ENCODE measurements around the gene FOXC1. TPM values are rescaled to one million over a fixed set of nuclear protein-coding genes. Genes with fewer than 3 reads are reported as not detected.

FOXC1 gene
- total RNA-seq, 1 experiment from 2014 or later = 40.7 TPM

DNA sequence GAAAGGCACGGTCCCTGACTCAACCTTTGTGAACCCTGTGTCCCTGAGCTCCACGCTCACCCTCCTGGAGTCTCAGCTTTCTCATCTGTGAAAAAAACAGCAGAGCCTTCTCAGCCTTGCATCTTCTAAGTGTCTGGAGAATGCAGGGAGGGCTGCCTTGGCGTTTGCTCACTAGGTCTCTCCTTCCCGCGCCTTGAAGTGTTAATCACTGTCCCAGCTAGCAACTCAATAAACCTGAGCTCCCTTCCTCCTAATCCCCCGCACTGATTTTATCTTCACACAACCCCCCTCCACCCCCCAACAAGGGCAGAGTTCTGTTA, 34.9 kb upstream of the FOXC1 start:
- Histone ChIP-seq H4K20me1 (ENCODE audit: insufficient read depth) (no peaks in the 10 kb centered on the region), H3K9me2 (ENCODE audit: insufficient read depth) (no peaks in the 10 kb centered on the region), H3K79me2 (ENCODE audit: insufficient read depth, low read length) (no peaks in the 10 kb centered on the region), H3K4me2 (ENCODE audit: low read length) (no peak overlapping the region), H3K36me3 (ENCODE audit: control insufficient read depth in 1 of 2, insufficient read depth in 2 of 2, low read length in 2 of 2) (no peaks in the 10 kb centered on the region), H3K4me1 (ENCODE audit: control insufficient read depth in 1 of 2, insufficient read depth in 2 of 2, low read length in 2 of 2) (no peaks in the 10 kb centered on the region), H3K9me3 (ENCODE audit: control insufficient read depth in 1 of 2, insufficient read depth in 1 of 2, low read depth in 1 of 2, low read length in 2 of 2) (no peaks in the 10 kb centered on the region), H3K27ac (ENCODE audit: low read depth, low read length) (no peak overlapping the region), H3K4me3 (replicated peaks in 1 of 2; ENCODE audit: low read depth in 1 of 2, low read length in 2 of 2) (no peak overlapping the region), H3K27me3 (ENCODE audit: insufficient read depth, low read length) (no peaks in the 10 kb centered on the region), H3K9ac (ENCODE audit: low read length) (no peak overlapping the region), H2AFZ (ENCODE audit: low read depth, low read length, poor library complexity, severe bottlenecking) (no peak overlapping the region)
- DNase-seq (ENCODE audit: low read depth, low spot score) = no peak
- TF ChIP-seq FOSL1 (IDR thresholded peaks at IDR 0.05; ENCODE audit: low read depth) (no peak), SRF (IDR thresholded peaks at IDR 0.05; ENCODE audit: low read depth) (no peak), TCF7L2 (IDR thresholded peaks at IDR 0.05; ENCODE audit: borderline replicate concordance, extremely low read depth, insufficient read depth, insufficient read length) (no peak), EZH2 (IDR thresholded peaks at IDR 0.05) (no peak)
- TF ChIP-seq, protein P1, sequence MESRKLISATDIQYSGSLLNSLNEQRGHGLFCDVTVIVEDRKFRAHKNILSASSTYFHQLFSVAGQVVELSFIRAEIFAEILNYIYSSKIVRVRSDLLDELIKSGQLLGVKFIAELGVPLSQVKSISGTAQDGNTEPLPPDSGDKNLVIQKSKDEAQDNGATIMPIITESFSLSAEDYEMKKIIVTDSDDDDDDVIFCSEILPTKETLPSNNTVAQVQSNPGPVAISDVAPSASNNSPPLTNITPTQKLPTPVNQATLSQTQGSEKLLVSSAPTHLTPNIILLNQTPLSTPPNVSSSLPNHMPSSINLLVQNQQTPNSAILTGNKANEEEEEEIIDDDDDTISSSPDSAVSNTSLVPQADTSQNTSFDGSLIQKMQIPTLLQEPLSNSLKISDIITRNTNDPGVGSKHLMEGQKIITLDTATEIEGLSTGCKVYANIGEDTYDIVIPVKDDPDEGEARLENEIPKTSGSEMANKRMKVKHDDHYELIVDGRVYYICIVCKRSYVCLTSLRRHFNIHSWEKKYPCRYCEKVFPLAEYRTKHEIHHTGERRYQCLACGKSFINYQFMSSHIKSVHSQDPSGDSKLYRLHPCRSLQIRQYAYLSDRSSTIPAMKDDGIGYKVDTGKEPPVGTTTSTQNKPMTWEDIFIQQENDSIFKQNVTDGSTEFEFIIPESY (IDR thresholded peaks at IDR 0.05; ENCODE audit: extremely low read depth, insufficient replicate concordance, low read length) = no peak
- ATAC-seq = no peak
- POLR2A ChIA-PET = no interaction called here
- CTCF ChIA-PET = no interaction called here
- no TSS peak for BruUV-seq (replicated peaks)
- RAD21 ChIA-PET (ENCODE audit: low non-redundant PET in 1 of 2, low total read pairs in 2 of 2, uncharacterized antibody in 2 of 2, unreplicated experiment in 2 of 2) = no interaction called here
- intact Hi-C loops (cut with micrococcal nuclease) = no loop called here

DNA sequence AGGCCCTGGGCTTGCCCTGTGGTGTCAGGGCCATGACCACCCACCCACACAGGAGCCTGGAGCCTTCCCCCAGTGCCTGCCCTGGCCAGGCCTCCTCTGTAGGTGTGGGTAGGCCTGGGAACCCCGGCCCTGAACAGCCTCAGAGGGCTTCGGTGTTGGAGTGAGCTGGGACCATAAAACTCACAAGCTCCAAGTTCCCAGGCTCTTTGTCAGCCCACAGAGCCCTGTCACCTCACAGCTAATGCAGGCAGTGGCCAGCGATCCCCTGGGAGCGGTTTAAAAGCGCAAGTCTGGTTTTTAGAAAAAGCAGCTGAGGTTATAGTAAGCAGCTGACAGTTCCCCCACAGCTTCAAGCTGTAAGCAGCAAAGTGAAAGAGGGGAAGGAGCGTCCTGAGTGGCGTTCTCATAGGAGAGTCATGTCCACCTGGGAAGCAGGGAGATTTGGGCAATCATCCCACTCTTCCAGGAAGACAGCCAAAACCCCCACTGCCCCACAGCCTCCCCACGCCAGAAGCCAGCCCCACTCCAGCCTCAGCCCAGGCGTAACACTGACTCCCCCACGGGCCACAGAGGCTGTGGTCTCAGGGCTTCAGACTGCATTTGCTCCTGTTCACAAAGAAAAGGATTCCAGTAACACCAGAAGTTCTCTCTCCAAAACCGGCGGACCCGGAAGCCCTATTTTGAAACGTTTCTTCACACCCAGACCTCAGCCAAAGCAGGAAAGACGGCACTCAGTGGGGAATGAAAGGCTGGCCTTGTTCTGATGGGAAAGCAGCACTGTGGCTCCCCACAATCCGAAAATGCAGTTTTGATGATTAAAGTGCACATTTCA, 34.3 kb upstream of the FOXC1 start:
- Histone ChIP-seq H3K9ac (ENCODE audit: low read length) (no peak overlapping the region), H2AFZ (ENCODE audit: low read depth, low read length, poor library complexity, severe bottlenecking) (no peak overlapping the region), H3K9me2 (ENCODE audit: insufficient read depth) (no peaks in the 10 kb centered on the region), H3K79me2 (ENCODE audit: insufficient read depth, low read length) (no peaks in the 10 kb centered on the region), H4K20me1 (ENCODE audit: insufficient read depth) (no peaks in the 10 kb centered on the region), H3K27ac (ENCODE audit: low read depth, low read length) (no peak overlapping the region), H3K36me3 (ENCODE audit: control insufficient read depth in 1 of 2, insufficient read depth in 2 of 2, low read length in 2 of 2) (no peaks in the 10 kb centered on the region), H3K4me2 (ENCODE audit: low read length) (no peak overlapping the region), H3K9me3 (ENCODE audit: control insufficient read depth in 1 of 2, insufficient read depth in 1 of 2, low read depth in 1 of 2, low read length in 2 of 2) (no peaks in the 10 kb centered on the region), H3K4me3 (replicated peaks in 1 of 2; ENCODE audit: low read depth in 1 of 2, low read length in 2 of 2) (no peak overlapping the region), H3K27me3 (ENCODE audit: insufficient read depth, low read length) (no peaks in the 10 kb centered on the region), H3K4me1 (ENCODE audit: control insufficient read depth in 1 of 2, insufficient read depth in 2 of 2, low read length in 2 of 2) (no peaks in the 10 kb centered on the region)
- CTCF ChIA-PET = no interaction called here
- intact Hi-C loops (cut with micrococcal nuclease) = no loop called here
- DNase-seq (ENCODE audit: low read depth, low spot score) = no peak
- POLR2A ChIA-PET = no interaction called here
- ATAC-seq = no peak
- TF ChIP-seq, protein P2, sequence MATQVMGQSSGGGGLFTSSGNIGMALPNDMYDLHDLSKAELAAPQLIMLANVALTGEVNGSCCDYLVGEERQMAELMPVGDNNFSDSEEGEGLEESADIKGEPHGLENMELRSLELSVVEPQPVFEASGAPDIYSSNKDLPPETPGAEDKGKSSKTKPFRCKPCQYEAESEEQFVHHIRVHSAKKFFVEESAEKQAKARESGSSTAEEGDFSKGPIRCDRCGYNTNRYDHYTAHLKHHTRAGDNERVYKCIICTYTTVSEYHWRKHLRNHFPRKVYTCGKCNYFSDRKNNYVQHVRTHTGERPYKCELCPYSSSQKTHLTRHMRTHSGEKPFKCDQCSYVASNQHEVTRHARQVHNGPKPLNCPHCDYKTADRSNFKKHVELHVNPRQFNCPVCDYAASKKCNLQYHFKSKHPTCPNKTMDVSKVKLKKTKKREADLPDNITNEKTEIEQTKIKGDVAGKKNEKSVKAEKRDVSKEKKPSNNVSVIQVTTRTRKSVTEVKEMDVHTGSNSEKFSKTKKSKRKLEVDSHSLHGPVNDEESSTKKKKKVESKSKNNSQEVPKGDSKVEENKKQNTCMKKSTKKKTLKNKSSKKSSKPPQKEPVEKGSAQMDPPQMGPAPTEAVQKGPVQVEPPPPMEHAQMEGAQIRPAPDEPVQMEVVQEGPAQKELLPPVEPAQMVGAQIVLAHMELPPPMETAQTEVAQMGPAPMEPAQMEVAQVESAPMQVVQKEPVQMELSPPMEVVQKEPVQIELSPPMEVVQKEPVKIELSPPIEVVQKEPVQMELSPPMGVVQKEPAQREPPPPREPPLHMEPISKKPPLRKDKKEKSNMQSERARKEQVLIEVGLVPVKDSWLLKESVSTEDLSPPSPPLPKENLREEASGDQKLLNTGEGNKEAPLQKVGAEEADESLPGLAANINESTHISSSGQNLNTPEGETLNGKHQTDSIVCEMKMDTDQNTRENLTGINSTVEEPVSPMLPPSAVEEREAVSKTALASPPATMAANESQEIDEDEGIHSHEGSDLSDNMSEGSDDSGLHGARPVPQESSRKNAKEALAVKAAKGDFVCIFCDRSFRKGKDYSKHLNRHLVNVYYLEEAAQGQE (IDR thresholded peaks at IDR 0.05; ENCODE audit: low read depth) = no peak
- TF ChIP-seq ZFX (IDR thresholded peaks at IDR 0.05) = no peak
- BruUV-seq (replicated peaks) = no TSS peak
- RAD21 ChIA-PET (ENCODE audit: low non-redundant PET in 1 of 2, low total read pairs in 2 of 2, uncharacterized antibody in 2 of 2, unreplicated experiment in 2 of 2) = no interaction called here

All from HCT116 (cell line).